Measurements from ENCODE around the gene STK32A. TPM values are rescaled to one million over a fixed set of nuclear protein-coding genes. Genes with fewer than 3 reads are reported as not detected.

STK32A gene
- total and polyA plus RNA-seq, 9 of the 15 experiments (the other 6 are each of a cell fraction or from before 2014, with no cell fraction given): not detected

- intact Hi-C loops (cut with micrococcal nuclease): no loop called here
- ChIA-PET CTCF (ENCODE audit: low intra/inter-chr PET ratio) (no interaction called here), POLR2A (no interaction called here)
- in situ Hi-C loops (cut with MboI): no loop called here
- Histone ChIP-seq H3K27ac (ENCODE audit: extremely low read depth, low read depth, low read length) (no peak overlapping the region), H3K9me3 (replicated peaks; ENCODE audit: control insufficient read depth, insufficient read depth, low read depth, low read length) (no peaks in the 10 kb centered on the region), H3K4me1 (replicated peaks in 1 of 2; ENCODE audit: control insufficient read depth in 2 of 2, insufficient read depth in 2 of 2, low read length in 2 of 2) (no peaks in the 10 kb centered on the region), H3K36me3 (ENCODE audit: control insufficient read depth, insufficient read depth, low read length) (no peaks in the 10 kb centered on the region), H3K4me3 (no peak overlapping the region), H3K4me2 (ENCODE audit: insufficient read depth, low read length) (no peak overlapping the region), H2AFZ (ENCODE audit: low read depth, low read length) (no peak overlapping the region), H3K9me1 (ENCODE audit: control insufficient read depth, insufficient read depth, low read length) (no peaks in the 10 kb centered on the region), H3K9ac (ENCODE audit: insufficient read depth in 1 of 2, low read depth in 2 of 2, low read length in 2 of 2) (no peak overlapping the region), H3K27me3 (ENCODE audit: control insufficient read depth in 2 of 2, insufficient read depth in 2 of 2, low read length in 2 of 2) (no peaks in the 10 kb centered on the region), H4K20me1 (replicated peaks; ENCODE audit: control insufficient read depth, insufficient read depth, low read length) (no peaks in the 10 kb centered on the region), H3K79me2 (ENCODE audit: control insufficient read depth, insufficient read depth, low read length) (no peaks in the 10 kb centered on the region)
- DNase-seq (ENCODE audit: extremely low read depth in 1 of 4, low spot score in 3 of 4) (no peak), ATAC-seq (no peak), FAIRE-seq (no peak)
- BruUV-seq (replicated peaks): no TSS peak
- TF ChIP-seq SAFB (IDR thresholded peaks at IDR 0.05; ENCODE audit: borderline replicate concordance, low read depth, low read length) (no peak), ARID2 (IDR thresholded peaks at IDR 0.05) (no peak), ZNF121 (CRISPR knock-in tag; conservative IDR thresholded peaks at IDR 0.05) (no peak), MBD2 (IDR thresholded peaks at IDR 0.05; ENCODE audit: borderline replicate concordance, low read depth) (no peak), HCFC1 (IDR thresholded peaks at IDR 0.05; ENCODE audit: low read depth, low read length) (no peak), SNIP1 (IDR thresholded peaks at IDR 0.05; ENCODE audit: low read depth) (no peak), NCOR1 (IDR thresholded peaks at IDR 0.05) (no peak), FOXP1 (CRISPR knock-in tag; IDR thresholded peaks at IDR 0.05) (no peak), VEZF1 (CRISPR knock-in tag; IDR thresholded peaks at IDR 0.05) (no peak), MGA (IDR thresholded peaks at IDR 0.05) (no peak), ILF3 (IDR thresholded peaks at IDR 0.05; ENCODE audit: borderline replicate concordance) (no peak)
- 5% methylated on average over 3 of the region's 3 CpGs for WGBS (ENCODE audit: insufficient coverage, low coverage, missing lambda C conversion rate)
These were observed 138.5 kb downstream of the STK32A start for GRCh38 chr5:147373328-147373727.
